ENCODE measurements around the gene SET. TPM values are rescaled to one million over a fixed set of nuclear protein-coding genes. Genes with fewer than 3 reads are reported as not detected.

The SET gene
- total and polyA plus RNA-seq, 2 experiments from 2014 or later: 949 to 1,261 TPM

DNA sequence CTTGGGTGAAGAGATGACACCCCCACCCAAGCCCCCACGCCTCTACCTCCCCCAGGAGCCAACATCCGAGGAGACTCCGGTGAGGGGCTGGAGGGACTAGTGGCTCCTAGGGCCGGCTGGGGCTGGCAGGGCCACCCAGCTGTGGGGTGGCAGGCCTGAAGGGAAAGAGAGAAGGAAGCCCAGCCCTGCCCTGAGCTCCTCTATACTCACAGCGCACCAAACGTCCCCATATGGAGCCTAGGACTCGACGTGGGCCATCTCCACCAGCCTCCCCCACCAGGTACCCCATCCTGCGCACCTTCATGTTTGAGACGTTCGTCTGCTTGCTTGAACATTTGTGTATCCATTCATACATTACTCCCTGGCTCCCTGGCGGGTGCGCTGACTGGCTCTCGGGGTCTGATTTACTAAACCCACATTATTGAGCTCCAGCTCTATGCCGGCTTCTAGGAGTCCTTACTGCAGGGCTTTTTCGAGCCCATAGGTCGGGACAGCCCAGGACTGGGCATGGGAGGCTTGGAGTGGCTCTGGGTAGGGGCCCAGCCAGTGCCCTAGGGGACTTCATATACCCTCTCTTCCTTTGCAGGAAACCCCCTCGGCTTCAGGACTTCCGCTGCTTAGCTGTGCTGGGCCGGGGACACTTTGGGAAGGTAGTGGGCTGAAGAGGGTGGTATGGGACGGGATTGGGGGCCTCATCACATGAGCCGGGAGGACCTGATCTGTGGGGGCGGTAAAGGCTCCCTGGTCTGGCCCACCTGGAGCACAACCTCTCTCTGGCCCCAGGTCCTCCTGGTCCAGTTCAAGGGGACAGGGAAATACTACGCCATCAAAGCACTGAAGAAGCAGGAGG is 25.8 kb downstream of the SET start:
- Histone ChIP-seq H4K20me1 (replicated peaks; ENCODE audit: insufficient read depth) (no peaks in the 10 kb centered on the region; the same call in 1 of the 2 replicates), H3K27me3 (ENCODE audit: insufficient read depth) (no peaks in the 10 kb centered on the region), H3K27ac (ENCODE audit: low read depth) (no peak overlapping the region), H2AFZ (no peak overlapping the region), H3K4me3 (no peak overlapping the region), H3K9me2 (ENCODE audit: insufficient read depth) (no peaks in the 10 kb centered on the region), H3K4me2 (no peak overlapping the region), H3K4me1 (ENCODE audit: insufficient read depth) (no peaks in the 10 kb centered on the region), H3F3A (replicated peaks; ENCODE audit: low read depth) (no peaks in the 10 kb centered on the region), H3K36me3 (ENCODE audit: insufficient read depth) (no peaks in the 10 kb centered on the region), H3K79me2 (replicated peaks; ENCODE audit: insufficient read depth) (no peaks in the 10 kb centered on the region)
- ATAC-seq (no peak), DNase-seq (ENCODE audit: low spot score) (no peak)
- H3K36me3 Mint-ChIP-seq (ENCODE audit: low read depth): peaks cover 8% of the 10 kb centered on the region
- TF ChIP-seq, protein P1, sequence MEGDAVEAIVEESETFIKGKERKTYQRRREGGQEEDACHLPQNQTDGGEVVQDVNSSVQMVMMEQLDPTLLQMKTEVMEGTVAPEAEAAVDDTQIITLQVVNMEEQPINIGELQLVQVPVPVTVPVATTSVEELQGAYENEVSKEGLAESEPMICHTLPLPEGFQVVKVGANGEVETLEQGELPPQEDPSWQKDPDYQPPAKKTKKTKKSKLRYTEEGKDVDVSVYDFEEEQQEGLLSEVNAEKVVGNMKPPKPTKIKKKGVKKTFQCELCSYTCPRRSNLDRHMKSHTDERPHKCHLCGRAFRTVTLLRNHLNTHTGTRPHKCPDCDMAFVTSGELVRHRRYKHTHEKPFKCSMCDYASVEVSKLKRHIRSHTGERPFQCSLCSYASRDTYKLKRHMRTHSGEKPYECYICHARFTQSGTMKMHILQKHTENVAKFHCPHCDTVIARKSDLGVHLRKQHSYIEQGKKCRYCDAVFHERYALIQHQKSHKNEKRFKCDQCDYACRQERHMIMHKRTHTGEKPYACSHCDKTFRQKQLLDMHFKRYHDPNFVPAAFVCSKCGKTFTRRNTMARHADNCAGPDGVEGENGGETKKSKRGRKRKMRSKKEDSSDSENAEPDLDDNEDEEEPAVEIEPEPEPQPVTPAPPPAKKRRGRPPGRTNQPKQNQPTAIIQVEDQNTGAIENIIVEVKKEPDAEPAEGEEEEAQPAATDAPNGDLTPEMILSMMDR (conservative IDR thresholded peaks at IDR 0.05; ENCODE audit: low read depth in 2 of 2): no peak
- TF ChIP-seq EZH2phosphoT487 (IDR thresholded peaks at IDR 0.05; ENCODE audit: unreplicated experiment): no peak
- no peak for TF ChIP-seq EZH2 (IDR thresholded peaks at IDR 0.05; ENCODE audit: low read depth, unreplicated experiment)
- TF ChIP-seq, protein P2, sequence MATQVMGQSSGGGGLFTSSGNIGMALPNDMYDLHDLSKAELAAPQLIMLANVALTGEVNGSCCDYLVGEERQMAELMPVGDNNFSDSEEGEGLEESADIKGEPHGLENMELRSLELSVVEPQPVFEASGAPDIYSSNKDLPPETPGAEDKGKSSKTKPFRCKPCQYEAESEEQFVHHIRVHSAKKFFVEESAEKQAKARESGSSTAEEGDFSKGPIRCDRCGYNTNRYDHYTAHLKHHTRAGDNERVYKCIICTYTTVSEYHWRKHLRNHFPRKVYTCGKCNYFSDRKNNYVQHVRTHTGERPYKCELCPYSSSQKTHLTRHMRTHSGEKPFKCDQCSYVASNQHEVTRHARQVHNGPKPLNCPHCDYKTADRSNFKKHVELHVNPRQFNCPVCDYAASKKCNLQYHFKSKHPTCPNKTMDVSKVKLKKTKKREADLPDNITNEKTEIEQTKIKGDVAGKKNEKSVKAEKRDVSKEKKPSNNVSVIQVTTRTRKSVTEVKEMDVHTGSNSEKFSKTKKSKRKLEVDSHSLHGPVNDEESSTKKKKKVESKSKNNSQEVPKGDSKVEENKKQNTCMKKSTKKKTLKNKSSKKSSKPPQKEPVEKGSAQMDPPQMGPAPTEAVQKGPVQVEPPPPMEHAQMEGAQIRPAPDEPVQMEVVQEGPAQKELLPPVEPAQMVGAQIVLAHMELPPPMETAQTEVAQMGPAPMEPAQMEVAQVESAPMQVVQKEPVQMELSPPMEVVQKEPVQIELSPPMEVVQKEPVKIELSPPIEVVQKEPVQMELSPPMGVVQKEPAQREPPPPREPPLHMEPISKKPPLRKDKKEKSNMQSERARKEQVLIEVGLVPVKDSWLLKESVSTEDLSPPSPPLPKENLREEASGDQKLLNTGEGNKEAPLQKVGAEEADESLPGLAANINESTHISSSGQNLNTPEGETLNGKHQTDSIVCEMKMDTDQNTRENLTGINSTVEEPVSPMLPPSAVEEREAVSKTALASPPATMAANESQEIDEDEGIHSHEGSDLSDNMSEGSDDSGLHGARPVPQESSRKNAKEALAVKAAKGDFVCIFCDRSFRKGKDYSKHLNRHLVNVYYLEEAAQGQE (IDR thresholded peaks at IDR 0.05; ENCODE audit: unreplicated experiment): no peak
- no peak for TF ChIP-seq POLR2AphosphoS5 (IDR thresholded peaks at IDR 0.05; ENCODE audit: low read depth)
- no peak for TF ChIP-seq NANOG (IDR thresholded peaks at IDR 0.05; ENCODE audit: borderline replicate concordance)
- TF ChIP-seq CREB1 (CRISPR knock-in tag; IDR thresholded peaks at IDR 0.05; ENCODE audit: low read depth): no peak
- no peak for TF ChIP-seq JUNB (IDR thresholded peaks at IDR 0.05; ENCODE audit: unreplicated experiment)
- no peak for TF ChIP-seq ZNF331 (CRISPR knock-in tag; IDR thresholded peaks at IDR 0.05; ENCODE audit: low read depth)
- TF ChIP-seq STAT1 (IDR thresholded peaks at IDR 0.05; ENCODE audit: unreplicated experiment): no peak
- TF ChIP-seq, protein P3, sequence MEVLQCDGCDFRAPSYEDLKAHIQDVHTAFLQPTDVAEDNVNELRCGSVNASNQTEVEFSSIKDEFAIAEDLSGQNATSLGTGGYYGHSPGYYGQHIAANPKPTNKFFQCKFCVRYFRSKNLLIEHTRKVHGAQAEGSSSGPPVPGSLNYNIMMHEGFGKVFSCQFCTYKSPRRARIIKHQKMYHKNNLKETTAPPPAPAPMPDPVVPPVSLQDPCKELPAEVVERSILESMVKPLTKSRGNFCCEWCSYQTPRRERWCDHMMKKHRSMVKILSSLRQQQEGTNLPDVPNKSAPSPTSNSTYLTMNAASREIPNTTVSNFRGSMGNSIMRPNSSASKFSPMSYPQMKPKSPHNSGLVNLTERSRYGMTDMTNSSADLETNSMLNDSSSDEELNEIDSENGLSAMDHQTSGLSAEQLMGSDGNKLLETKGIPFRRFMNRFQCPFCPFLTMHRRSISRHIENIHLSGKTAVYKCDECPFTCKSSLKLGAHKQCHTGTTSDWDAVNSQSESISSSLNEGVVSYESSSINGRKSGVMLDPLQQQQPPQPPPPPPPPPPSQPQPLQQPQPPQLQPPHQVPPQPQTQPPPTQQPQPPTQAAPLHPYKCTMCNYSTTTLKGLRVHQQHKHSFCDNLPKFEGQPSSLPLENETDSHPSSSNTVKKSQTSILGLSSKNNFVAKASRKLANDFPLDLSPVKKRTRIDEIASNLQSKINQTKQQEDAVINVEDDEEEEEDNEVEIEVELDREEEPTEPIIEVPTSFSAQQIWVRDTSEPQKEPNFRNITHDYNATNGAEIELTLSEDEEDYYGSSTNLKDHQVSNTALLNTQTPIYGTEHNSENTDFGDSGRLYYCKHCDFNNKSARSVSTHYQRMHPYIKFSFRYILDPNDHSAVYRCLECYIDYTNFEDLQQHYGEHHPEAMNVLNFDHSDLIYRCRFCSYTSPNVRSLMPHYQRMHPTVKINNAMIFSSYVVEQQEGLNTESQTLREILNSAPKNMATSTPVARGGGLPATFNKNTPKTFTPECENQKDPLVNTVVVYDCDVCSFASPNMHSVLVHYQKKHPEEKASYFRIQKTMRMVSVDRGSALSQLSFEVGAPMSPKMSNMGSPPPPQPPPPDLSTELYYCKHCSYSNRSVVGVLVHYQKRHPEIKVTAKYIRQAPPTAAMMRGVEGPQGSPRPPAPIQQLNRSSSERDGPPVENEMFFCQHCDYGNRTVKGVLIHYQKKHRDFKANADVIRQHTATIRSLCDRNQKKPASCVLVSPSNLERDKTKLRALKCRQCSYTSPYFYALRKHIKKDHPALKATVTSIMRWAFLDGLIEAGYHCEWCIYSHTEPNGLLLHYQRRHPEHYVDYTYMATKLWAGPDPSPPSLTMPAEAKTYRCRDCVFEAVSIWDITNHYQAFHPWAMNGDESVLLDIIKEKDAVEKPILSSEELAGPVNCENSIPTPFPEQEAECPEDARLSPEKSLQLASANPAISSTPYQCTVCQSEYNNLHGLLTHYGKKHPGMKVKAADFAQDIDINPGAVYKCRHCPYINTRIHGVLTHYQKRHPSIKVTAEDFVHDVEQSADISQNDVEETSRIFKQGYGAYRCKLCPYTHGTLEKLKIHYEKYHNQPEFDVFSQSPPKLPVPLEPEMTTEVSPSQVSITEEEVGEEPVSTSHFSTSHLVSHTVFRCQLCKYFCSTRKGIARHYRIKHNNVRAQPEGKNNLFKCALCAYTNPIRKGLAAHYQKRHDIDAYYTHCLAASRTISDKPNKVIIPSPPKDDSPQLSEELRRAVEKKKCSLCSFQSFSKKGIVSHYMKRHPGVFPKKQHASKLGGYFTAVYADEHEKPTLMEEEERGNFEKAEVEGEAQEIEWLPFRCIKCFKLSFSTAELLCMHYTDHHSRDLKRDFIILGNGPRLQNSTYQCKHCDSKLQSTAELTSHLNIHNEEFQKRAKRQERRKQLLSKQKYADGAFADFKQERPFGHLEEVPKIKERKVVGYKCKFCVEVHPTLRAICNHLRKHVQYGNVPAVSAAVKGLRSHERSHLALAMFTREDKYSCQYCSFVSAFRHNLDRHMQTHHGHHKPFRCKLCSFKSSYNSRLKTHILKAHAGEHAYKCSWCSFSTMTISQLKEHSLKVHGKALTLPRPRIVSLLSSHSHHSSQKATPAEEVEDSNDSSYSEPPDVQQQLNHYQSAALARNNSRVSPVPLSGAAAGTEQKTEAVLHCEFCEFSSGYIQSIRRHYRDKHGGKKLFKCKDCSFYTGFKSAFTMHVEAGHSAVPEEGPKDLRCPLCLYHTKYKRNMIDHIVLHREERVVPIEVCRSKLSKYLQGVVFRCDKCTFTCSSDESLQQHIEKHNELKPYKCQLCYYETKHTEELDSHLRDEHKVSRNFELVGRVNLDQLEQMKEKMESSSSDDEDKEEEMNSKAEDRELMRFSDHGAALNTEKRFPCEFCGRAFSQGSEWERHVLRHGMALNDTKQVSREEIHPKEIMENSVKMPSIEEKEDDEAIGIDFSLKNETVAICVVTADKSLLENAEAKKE (CRISPR knock-in tag; IDR thresholded peaks at IDR 0.05): no peak
- TF ChIP-seq, protein P4, sequence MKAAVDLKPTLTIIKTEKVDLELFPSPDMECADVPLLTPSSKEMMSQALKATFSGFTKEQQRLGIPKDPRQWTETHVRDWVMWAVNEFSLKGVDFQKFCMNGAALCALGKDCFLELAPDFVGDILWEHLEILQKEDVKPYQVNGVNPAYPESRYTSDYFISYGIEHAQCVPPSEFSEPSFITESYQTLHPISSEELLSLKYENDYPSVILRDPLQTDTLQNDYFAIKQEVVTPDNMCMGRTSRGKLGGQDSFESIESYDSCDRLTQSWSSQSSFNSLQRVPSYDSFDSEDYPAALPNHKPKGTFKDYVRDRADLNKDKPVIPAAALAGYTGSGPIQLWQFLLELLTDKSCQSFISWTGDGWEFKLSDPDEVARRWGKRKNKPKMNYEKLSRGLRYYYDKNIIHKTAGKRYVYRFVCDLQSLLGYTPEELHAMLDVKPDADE (IDR thresholded peaks at IDR 0.05): no peak
- TF ChIP-seq ZNF114 (CRISPR knock-in tag; IDR thresholded peaks at IDR 0.05): no peak
- H3K27ac Mint-ChIP-seq: no peak overlapping the region
- no peak overlapping the region for H3K4me3 Mint-ChIP-seq
- no peaks in the 10 kb centered on the region; the same call in 2 of the 3 replicates for H3K4me1 Mint-ChIP-seq
- no peaks in the 10 kb centered on the region for H3K9me3 Mint-ChIP-seq
- peaks cover 14% of the 10 kb centered on the region for H3K27me3 Mint-ChIP-seq (ENCODE audit: insufficient read depth, low read depth, poor library complexity)

All from GM23338 (cell line).